Left ventricle myocardium inferior (tissue), 1 donor: ENCODE measurements around the gene GRB10. TPM values are rescaled to one million over a fixed set of nuclear protein-coding genes. Genes with fewer than 3 reads are reported as not detected.
A peak's percentile ranks its signal among the peaks of the same experiment; 100 is the strongest.

Experiments
- DNase-seq: peaks from one replicate; pipeline ENCODE4 v3.0.0-alpha.2; 2020
- H3K27ac ChIP-seq: fragments of 200-600 bp; replicated peaks from 2 replicates; pipeline ENCODE4 v1.8.0; 2021
- H3K27me3 ChIP-seq: fragments of 200-600 bp; 2 replicates; pipeline ENCODE4 v1.8.0; 2021; ENCODE audit warnings: low read depth
- H3K36me3 ChIP-seq: fragments of 200-600 bp; 2 replicates; pipeline ENCODE4 v1.8.0; 2021
- H3K4me1 ChIP-seq: fragments of 200-600 bp; 2 replicates; pipeline ENCODE4 v1.8.0; 2021
- H3K4me3 ChIP-seq: fragments of 200-600 bp; 2 replicates; pipeline ENCODE4 v1.8.0; 2021; ENCODE audit warnings: mild to moderate bottlenecking, moderate library complexity
- H3K9me3 ChIP-seq: fragments of 200-600 bp; replicated peaks from 2 replicates; pipeline ENCODE4 v1.8.0; 2021
- CTCF ChIP-seq: fragments of 200-600 bp; IDR thresholded peaks from 2 replicates; pipeline ENCODE4 v1.8.0; 2021; ENCODE audit warnings: antibody characterized with exemption, mild to moderate bottlenecking, borderline replicate concordance
- intact Hi-C: fragments of 100-400 bp; cut with micrococcal nuclease; formaldehyde crosslinking; loops from one replicate; pipeline ENCODE4 v1.11.0; 2022
- total RNA-seq: library from RNA; stranded (reverse); fragmentation: NEBNext Ultra II Directional; extraction: Animal tissue kit (Norgen Biotek cat#: 25700); gene quantifications from one replicate; pipeline ENCODE4 v1.2.1, GENCODE V29; 2021
- donor health status: DM: no; HTN: yes; CAD: no; lungs with severe emphysema.

GRB10 gene
- total RNA-seq, 1 donor from 2014 or later, result 40.6 TPM

- Histone ChIP-seq H3K27ac (no peak overlapping the region), H3K36me3 (peaks cover 16% of the 10 kb centered on the region), H3K9me3 (no peaks in the 10 kb centered on the region), H3K27me3 (no peaks in the 10 kb centered on the region), H3K4me3 (no peak overlapping the region), H3K4me1 (peaks cover 24% of the 10 kb centered on the region)
- intact Hi-C loops, result no loop called here
- no peak for DNase-seq
- TF ChIP-seq CTCF, result no peak
These were observed 84.9 kb downstream of the GRB10 start for GRCh38 chr7:50697748-50698147.

- peaks cover 9% of the 10 kb centered on the region for H3K36me3 ChIP-seq
- intact Hi-C loops, result no loop called here
These were observed 85.7 kb downstream of the GRB10 start for GRCh38 chr7:50696810-50697582.

GRCh38 chr7:50695026-50695425 is 87.7 kb downstream of the GRB10 start:
- Histone ChIP-seq H3K27me3 (no peaks in the 10 kb centered on the region), H3K4me1 (peaks cover 31% of the 10 kb centered on the region), H3K9me3 (no peaks in the 10 kb centered on the region), H3K4me3 (no peak overlapping the region), H3K27ac (no peak overlapping the region), H3K36me3 (peaks cover 4% of the 10 kb centered on the region)
- intact Hi-C loops, result no loop called here
- no peak for TF ChIP-seq CTCF
- no peak for DNase-seq

More at GRCh38 chr7:50696810-50697582, 85.7 kb downstream of the GRB10 start:
- TF ChIP-seq CTCF, result peak; percentile 57
- Histone ChIP-seq H3K27ac (no peak overlapping the region), H3K4me1 (peaks cover 24% of the 10 kb centered on the region), H3K4me3 (no peak overlapping the region), H3K9me3 (no peaks in the 10 kb centered on the region), H3K27me3 (no peaks in the 10 kb centered on the region)
- no peak for DNase-seq

- TF ChIP-seq CTCF, result no peak
- DNase-seq, result no peak
- intact Hi-C loops, result no loop called here
- peaks cover 4% of the 10 kb centered on the region for H3K36me3 ChIP-seq
- H3K4me1 ChIP-seq, result peaks cover 38% of the 10 kb centered on the region
- H3K4me3 ChIP-seq, result no peak overlapping the region
- no peaks in the 10 kb centered on the region for H3K9me3 ChIP-seq
- no peak overlapping the region for H3K27ac ChIP-seq
- no peaks in the 10 kb centered on the region for H3K27me3 ChIP-seq
These were observed 89.1 kb downstream of the GRB10 start for GRCh38 chr7:50693455-50694130.

GRCh38 chr7:50690541-50691011 is 92.1 kb downstream of the GRB10 start:
- no peaks in the 10 kb centered on the region for H3K9me3 ChIP-seq
- intact Hi-C loops, result no loop called here
- no peak for TF ChIP-seq CTCF
- H3K4me3 ChIP-seq, result no peak overlapping the region
- no peak overlapping the region for H3K27ac ChIP-seq
- no peaks in the 10 kb centered on the region for H3K27me3 ChIP-seq
- peaks cover 6% of the 10 kb centered on the region for H3K36me3 ChIP-seq
- no peak for DNase-seq
- H3K4me1 ChIP-seq, result peaks cover 68% of the 10 kb centered on the region
